Measurements from ENCODE around the gene NDN.
"Not testable (repeated sequence)": the region's sequence is repeated elsewhere in the genome, so short reads cannot be mapped to it uniquely, and the experiment has no call there.

The NDN gene

DNA sequence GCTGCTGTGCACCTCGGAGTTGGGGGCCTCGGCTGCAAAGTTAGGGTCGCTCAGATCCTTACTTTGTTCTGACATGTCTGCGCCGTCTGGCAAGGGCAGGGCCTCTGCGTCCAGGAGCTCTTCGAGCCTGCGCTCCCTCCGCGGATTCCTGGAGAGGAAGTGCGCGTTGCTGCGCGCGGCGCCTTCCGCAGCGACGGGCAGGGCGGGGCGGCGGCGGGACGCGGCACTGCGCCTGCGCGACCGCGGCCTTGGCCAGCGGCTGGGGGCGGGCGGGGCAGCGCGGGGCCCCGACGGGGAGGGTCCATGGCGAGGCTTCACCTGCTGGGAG, at the start of gene NDN:
TSS of gene NDN (minus strand) at position 163 of the 328 bp plus-strand sequence. CDS start at position 75, 88 bp downstream.
- H3K4me3 ChIP-seq (ENCODE audit: low read depth, low read length): peak within 1 kb of the TSS; percentile 35
- peak; percentile 12 for DNase-seq (ENCODE audit: low read depth)
- TF ChIP-seq, protein P1, sequence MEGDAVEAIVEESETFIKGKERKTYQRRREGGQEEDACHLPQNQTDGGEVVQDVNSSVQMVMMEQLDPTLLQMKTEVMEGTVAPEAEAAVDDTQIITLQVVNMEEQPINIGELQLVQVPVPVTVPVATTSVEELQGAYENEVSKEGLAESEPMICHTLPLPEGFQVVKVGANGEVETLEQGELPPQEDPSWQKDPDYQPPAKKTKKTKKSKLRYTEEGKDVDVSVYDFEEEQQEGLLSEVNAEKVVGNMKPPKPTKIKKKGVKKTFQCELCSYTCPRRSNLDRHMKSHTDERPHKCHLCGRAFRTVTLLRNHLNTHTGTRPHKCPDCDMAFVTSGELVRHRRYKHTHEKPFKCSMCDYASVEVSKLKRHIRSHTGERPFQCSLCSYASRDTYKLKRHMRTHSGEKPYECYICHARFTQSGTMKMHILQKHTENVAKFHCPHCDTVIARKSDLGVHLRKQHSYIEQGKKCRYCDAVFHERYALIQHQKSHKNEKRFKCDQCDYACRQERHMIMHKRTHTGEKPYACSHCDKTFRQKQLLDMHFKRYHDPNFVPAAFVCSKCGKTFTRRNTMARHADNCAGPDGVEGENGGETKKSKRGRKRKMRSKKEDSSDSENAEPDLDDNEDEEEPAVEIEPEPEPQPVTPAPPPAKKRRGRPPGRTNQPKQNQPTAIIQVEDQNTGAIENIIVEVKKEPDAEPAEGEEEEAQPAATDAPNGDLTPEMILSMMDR (conservative IDR thresholded peaks at IDR 0.05; ENCODE audit: low read depth, low read length): no peak

DNA sequence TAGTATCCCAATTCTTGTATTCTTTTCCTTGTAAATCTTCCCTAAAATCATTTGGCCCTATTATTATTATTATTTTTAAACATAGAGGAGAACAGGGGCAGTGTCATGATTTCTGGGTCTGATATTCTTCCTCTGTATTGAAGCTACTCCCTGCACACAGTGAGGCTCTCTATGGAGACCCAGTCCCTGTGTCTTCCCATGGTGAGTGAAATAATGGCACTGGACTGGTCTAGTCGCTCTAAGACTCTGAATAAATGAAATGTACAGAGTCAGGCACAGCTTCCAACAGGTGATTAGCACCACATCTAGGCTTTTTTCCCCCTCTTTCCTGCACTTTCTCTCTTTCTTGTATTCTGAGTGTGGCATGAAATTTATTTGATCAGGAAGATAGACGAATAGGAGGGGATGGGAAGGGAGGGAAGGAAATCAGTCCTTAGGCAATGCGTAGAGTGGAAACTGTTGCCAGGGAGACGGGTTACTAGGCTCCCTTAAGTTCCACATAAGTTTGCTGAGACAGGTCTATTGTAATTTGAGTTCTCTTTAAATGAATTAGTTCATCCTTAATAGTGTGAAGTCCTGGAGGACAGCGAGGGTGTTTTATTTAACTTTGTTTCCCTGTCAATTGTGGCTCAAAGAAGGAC, 49.0 kb upstream of the NDN start:
- TF ChIP-seq, protein P1 (conservative IDR thresholded peaks at IDR 0.05; ENCODE audit: low read depth, low read length): no peak
- H3K4me3 ChIP-seq (ENCODE audit: low read depth, low read length): no peak overlapping the region
- no peak for DNase-seq (ENCODE audit: low read depth)

DNA sequence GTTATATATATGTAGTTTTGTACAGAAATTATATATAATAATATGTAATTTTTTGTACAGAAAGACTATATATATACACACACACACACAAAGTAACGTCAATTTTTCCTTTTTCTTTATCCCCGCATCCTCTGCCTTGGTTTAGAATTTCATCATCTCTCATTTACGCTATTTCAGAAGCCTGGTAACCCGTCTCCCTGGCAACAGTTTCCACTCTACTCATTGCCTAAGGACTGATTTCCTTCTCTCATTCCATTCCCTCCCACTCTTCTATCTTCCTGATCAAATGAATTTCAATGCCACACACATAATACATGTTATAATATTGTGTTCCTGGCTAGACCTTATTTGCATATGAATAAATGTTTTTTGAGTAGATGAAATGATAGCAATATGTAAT, 47.8 kb upstream of the NDN start:
- no peak overlapping the region for H3K4me3 ChIP-seq (ENCODE audit: low read depth, low read length)
- TF ChIP-seq, protein P1 (conservative IDR thresholded peaks at IDR 0.05; ENCODE audit: low read depth, low read length): no peak
- no peak for DNase-seq (ENCODE audit: low read depth)

- not testable (repeated sequence) for H3K4me3 ChIP-seq (ENCODE audit: low read depth, low read length); DNase-seq (ENCODE audit: low read depth)
Measured at GRCh38 chr15:23713874-23714656, 27.0 kb upstream of the NDN start.

DNA sequence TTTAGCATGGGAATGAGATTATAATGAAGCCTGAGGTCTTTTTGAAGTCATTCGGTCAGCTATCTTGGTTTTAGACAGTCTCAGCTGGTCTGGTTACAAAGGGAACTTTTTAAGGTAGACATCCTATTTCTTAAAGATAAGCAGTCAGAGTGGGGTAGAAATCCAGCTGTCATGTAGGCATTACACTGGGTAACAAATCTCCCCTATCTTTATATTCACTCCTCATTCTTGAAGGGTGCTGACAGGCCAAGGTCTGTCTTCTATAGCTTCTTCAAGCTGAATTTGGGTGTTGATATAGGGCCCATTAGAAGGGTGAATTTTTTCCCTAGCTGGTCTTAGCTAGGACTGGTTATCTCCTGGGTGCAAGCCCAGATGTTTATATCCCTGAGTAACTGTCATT, 21.2 kb upstream of the NDN start:
- H3K4me3 ChIP-seq (ENCODE audit: low read depth, low read length): no peak overlapping the region
- DNase-seq (ENCODE audit: low read depth): no peak
- TF ChIP-seq, protein P1 (conservative IDR thresholded peaks at IDR 0.05; ENCODE audit: low read depth, low read length): no peak

- DNase-seq (ENCODE audit: low read depth): no peak
- TF ChIP-seq, protein P1 (conservative IDR thresholded peaks at IDR 0.05; ENCODE audit: low read depth, low read length): no peak
Measured at GRCh38 chr15:23695282-23695681, 8.2 kb upstream of the NDN start.

GRCh38 chr15:23694592-23694991, 7.5 kb upstream of the NDN start:
- no peak overlapping the region for H3K4me3 ChIP-seq (ENCODE audit: low read depth, low read length)

More at GRCh38 chr15:23695282-23695681, 8.2 kb upstream of the NDN start:
- H3K4me3 ChIP-seq (ENCODE audit: low read depth, low read length): no peak overlapping the region

More at GRCh38 chr15:23694592-23694991, 7.5 kb upstream of the NDN start:
- no peak for DNase-seq (ENCODE audit: low read depth)
- TF ChIP-seq, protein P1 (conservative IDR thresholded peaks at IDR 0.05; ENCODE audit: low read depth, low read length): no peak

Data from choroid plexus epithelial cell (primary cell).